Measurements from ENCODE around the gene MPPED1. TPM values are rescaled to one million over a fixed set of nuclear protein-coding genes. Genes with fewer than 3 reads are reported as not detected.

Gene MPPED1
- total RNA-seq, 1 experiment from 2014 or later, result not detected

DNA sequence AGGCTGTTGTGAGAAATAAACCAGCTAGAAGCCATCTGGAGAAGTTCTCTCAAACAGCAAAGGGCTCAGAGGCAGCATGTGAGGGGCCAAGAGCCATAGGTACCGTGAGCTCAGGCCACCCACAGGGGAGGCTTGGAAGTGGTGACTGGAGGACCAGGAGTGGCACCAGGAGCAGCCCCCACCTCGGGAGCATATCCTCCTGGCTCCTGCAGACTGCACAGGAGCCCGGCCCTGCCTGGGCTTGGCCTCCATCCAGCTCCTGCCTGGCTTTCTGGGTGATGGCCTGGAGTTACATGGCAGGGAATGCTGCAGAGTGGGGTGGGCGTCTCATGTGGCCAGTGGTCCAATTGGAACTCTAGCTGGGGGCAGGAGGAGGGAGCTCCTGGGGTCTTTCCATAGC, 4.2 kb upstream of the MPPED1 start:
- BruUV-seq (replicated peaks), result no TSS peak
- Mint-ChIP-seq H3K27ac (ENCODE audit: low read depth, unreplicated experiment) (no peak overlapping the region), H3K9me3 (ENCODE audit: unreplicated experiment) (no peaks in the 10 kb centered on the region), H3K4me3 (ENCODE audit: unreplicated experiment) (no peak overlapping the region), H3K27me3 (ENCODE audit: insufficient read depth, unreplicated experiment) (peaks cover 50% of the 10 kb centered on the region), H3K4me1 (ENCODE audit: insufficient read depth, unreplicated experiment) (peaks cover 10% of the 10 kb centered on the region), H3K36me3 (ENCODE audit: insufficient read depth, unreplicated experiment) (no peaks in the 10 kb centered on the region)
- DNase-seq (ENCODE audit: unreplicated experiment), result no peak
- POLR2A ChIA-PET, result no interaction called here
- CTCF ChIA-PET, result interaction anchor here (0.5 to 0.9 kb wide), 4 partner anchors 18 to 442 kb away, joined by 3 read pairs; no protein-coding TSS in a partner anchor
- TF ChIP-seq, protein P1, sequence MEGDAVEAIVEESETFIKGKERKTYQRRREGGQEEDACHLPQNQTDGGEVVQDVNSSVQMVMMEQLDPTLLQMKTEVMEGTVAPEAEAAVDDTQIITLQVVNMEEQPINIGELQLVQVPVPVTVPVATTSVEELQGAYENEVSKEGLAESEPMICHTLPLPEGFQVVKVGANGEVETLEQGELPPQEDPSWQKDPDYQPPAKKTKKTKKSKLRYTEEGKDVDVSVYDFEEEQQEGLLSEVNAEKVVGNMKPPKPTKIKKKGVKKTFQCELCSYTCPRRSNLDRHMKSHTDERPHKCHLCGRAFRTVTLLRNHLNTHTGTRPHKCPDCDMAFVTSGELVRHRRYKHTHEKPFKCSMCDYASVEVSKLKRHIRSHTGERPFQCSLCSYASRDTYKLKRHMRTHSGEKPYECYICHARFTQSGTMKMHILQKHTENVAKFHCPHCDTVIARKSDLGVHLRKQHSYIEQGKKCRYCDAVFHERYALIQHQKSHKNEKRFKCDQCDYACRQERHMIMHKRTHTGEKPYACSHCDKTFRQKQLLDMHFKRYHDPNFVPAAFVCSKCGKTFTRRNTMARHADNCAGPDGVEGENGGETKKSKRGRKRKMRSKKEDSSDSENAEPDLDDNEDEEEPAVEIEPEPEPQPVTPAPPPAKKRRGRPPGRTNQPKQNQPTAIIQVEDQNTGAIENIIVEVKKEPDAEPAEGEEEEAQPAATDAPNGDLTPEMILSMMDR (IDR thresholded peaks at IDR 0.05; ENCODE audit: unreplicated experiment), result no peak
- intact Hi-C loops (cut with micrococcal nuclease), result no loop called here

DNA sequence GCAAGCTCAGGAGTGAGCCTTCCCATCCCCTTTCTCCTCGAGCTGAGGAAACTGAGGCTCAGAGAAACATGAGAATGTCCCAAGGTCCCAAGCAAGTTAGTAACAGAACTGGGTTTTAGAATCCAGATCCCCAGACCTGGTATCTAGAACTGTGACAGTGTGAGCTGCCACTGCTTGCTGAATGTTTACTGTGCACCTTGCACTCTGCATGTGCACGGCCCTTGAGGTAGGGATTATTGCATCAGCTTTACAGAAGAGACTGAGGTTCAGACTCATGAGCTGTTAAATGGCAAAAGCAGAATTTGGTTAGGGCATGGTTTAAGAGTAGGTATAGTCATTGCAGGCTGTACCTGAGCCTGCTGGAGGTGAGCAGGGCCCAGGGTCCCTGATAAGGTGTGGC, 3.8 kb upstream of the MPPED1 start:
- TF ChIP-seq, protein P1 (IDR thresholded peaks at IDR 0.05; ENCODE audit: unreplicated experiment), result no peak

DNA sequence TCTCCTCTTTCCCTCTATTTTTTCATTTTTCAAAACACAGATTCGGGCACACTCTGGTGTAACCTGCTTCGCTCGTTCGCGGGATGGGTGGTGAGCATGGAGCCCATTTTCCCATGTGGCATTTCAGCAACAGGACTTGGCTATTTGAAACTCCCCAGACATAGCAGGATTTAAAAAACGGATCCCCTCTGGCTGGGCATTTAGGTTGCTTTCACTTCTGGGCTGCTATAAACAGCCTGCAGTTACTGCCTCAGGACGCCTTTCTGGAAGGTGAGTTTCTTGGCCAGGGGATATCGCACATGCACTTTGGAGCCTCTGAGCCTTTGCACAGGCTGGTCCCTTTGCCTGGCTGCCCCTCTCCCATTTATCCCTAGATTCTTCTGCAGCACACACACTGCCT, 2.8 kb upstream of the MPPED1 start:
- Mint-ChIP-seq H3K4me1 (ENCODE audit: insufficient read depth, unreplicated experiment) (peaks cover 10% of the 10 kb centered on the region), H3K4me3 (ENCODE audit: unreplicated experiment) (no peak overlapping the region), H3K27me3 (ENCODE audit: insufficient read depth, unreplicated experiment) (peaks cover 61% of the 10 kb centered on the region), H3K36me3 (ENCODE audit: insufficient read depth, unreplicated experiment) (no peaks in the 10 kb centered on the region), H3K9me3 (ENCODE audit: unreplicated experiment) (no peaks in the 10 kb centered on the region), H3K27ac (ENCODE audit: low read depth, unreplicated experiment) (no peak overlapping the region)
- TF ChIP-seq, protein P1 (IDR thresholded peaks at IDR 0.05; ENCODE audit: unreplicated experiment), result no peak
- CTCF ChIA-PET, result interaction anchor here (0.7 kb wide), 1 partner anchor 499 kb away, joined by 3 read pairs; no protein-coding TSS in a partner anchor
- DNase-seq (ENCODE audit: unreplicated experiment), result no peak
- no TSS peak for BruUV-seq (replicated peaks)
- intact Hi-C loops (cut with micrococcal nuclease), result no loop called here
- POLR2A ChIA-PET, result no interaction called here

More for the DNA sequence above, 3.8 kb upstream of the MPPED1 start:
- no peak for DNase-seq (ENCODE audit: unreplicated experiment)
- no peak overlapping the region for H3K4me3 Mint-ChIP-seq (ENCODE audit: unreplicated experiment)
- intact Hi-C loops (cut with micrococcal nuclease), result no loop called here
- peaks cover 10% of the 10 kb centered on the region for H3K4me1 Mint-ChIP-seq (ENCODE audit: insufficient read depth, unreplicated experiment)
- ChIA-PET CTCF (interaction anchor here (0.5 to 0.9 kb wide), 4 partner anchors 19 to 441 kb away, joined by 3 read pairs; no protein-coding TSS in a partner anchor), POLR2A (no interaction called here)
- no peaks in the 10 kb centered on the region for H3K9me3 Mint-ChIP-seq (ENCODE audit: unreplicated experiment)
- H3K27ac Mint-ChIP-seq (ENCODE audit: low read depth, unreplicated experiment), result no peak overlapping the region
- no peaks in the 10 kb centered on the region for H3K36me3 Mint-ChIP-seq (ENCODE audit: insufficient read depth, unreplicated experiment)
- BruUV-seq (replicated peaks), result no TSS peak
- H3K27me3 Mint-ChIP-seq (ENCODE audit: insufficient read depth, unreplicated experiment), result peaks cover 51% of the 10 kb centered on the region

DNA sequence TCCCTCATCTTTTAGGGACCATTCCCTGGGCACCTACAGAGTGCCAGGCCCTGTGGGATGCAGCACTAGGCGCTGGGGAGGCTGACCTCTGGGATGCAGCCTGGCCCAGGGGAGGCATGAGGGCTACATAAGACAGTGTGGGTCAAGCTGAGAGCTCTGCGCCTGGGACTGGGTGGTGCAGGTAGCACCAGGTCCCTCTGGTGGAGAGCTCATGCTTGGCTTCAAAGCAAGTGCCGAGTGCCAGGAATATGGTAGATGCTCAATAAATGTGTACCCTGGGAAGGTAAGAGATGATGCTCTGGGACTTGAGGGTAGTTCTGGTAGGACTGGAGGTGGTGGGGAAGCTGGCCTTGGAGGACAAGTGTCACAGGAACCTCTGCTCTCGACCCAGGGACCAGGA, 2.0 kb upstream of the MPPED1 start:
- TF ChIP-seq, protein P1 (IDR thresholded peaks at IDR 0.05; ENCODE audit: unreplicated experiment), result no peak
- ChIA-PET CTCF (no interaction called here), POLR2A (no interaction called here)
- Mint-ChIP-seq H3K27ac (ENCODE audit: low read depth, unreplicated experiment) (no peak overlapping the region), H3K36me3 (ENCODE audit: insufficient read depth, unreplicated experiment) (no peaks in the 10 kb centered on the region), H3K27me3 (ENCODE audit: insufficient read depth, unreplicated experiment) (peaks cover 68% of the 10 kb centered on the region), H3K4me3 (ENCODE audit: unreplicated experiment) (no peak overlapping the region), H3K9me3 (ENCODE audit: unreplicated experiment) (no peaks in the 10 kb centered on the region), H3K4me1 (ENCODE audit: insufficient read depth, unreplicated experiment) (peaks cover 2% of the 10 kb centered on the region)
- no TSS peak for BruUV-seq (replicated peaks)
- intact Hi-C loops (cut with micrococcal nuclease), result no loop called here
- no peak for DNase-seq (ENCODE audit: unreplicated experiment)

Data from MCF 10A (cell line).